SU-DHL-6 (cell line): ENCODE data around the gene MTFMT.

ENCODE experiments used
- H2AFZ ChIP-seq: fragments of 200-600 bp; sonication (generic); 2 replicates; pipeline ENCODE4 v1.6.1; 2014; ENCODE audit warnings: low read depth, mild to moderate bottlenecking, moderate library complexity, mixed read lengths, antibody characterized with exemption, low read length; ENCODE audit not compliant: severe bottlenecking
- H3F3A ChIP-seq: fragments of 200-600 bp; shearing (Covaris generic); 2 replicates; pipeline ENCODE4 v1.6.0; 2016; ENCODE audit warnings: antibody characterized with exemption, mild to moderate bottlenecking; ENCODE audit not compliant: insufficient read depth
- H3K27ac ChIP-seq: fragments of 200-600 bp; sonication (generic); 2 replicates; pipeline ENCODE4 v1.5.1; 2016; ENCODE audit warnings: low read depth, mild to moderate bottlenecking, low read length, moderate library complexity, mixed read lengths
- H3K27me3 ChIP-seq: fragments of 200-600 bp; sonication (generic), shearing (Covaris generic); 2 replicates; pipeline ENCODE4 v1.6.0; 2014; ENCODE audit warnings: mild to moderate bottlenecking, low read length
- H3K36me3 ChIP-seq: fragments of 200-600 bp; sonication (generic); 2 replicates; pipeline ENCODE4 v1.6.1; 2014; ENCODE audit warnings: mild to moderate bottlenecking, low read length, mixed read lengths
- H3K4me2 ChIP-seq: fragments of 300-600, 200-600 bp; shearing (Covaris generic), sonication (generic); 2 replicates; pipeline ENCODE4 v1.6.0; 2014; ENCODE audit warnings: low read length, low read depth, mild to moderate bottlenecking; ENCODE audit not compliant: poor library complexity, severe bottlenecking
- H3K4me3 ChIP-seq: fragments of 200-600 bp; sonication (generic); 2 replicates; pipeline ENCODE4 v1.5.1; 2014; ENCODE audit warnings: antibody characterized with exemption, low read length, mild to moderate bottlenecking, mixed read lengths; ENCODE audit not compliant: insufficient read depth, poor library complexity, severe bottlenecking
- H3K79me2 ChIP-seq: fragments of 200-600 bp; sonication (generic); 2 replicates; pipeline ENCODE4 v1.6.1; 2014; ENCODE audit warnings: mild to moderate bottlenecking, low read length, moderate library complexity; ENCODE audit not compliant: insufficient read depth
- H3K9ac ChIP-seq: fragments of 200-600 bp; sonication (generic); 2 replicates; pipeline ENCODE4 v1.7.0; 2014; ENCODE audit warnings: mild to moderate bottlenecking, low read length
- H3K9me2 ChIP-seq: fragments of 200-600 bp; sonication (generic); replicated peaks from 2 replicates; pipeline ENCODE4 v1.6.1; 2014; ENCODE audit warnings: low read length; ENCODE audit not compliant: insufficient read depth
- H3K9me3 ChIP-seq: fragments of 200-600 bp; sonication (generic); 2 replicates; pipeline ENCODE4 v1.6.1; 2014; ENCODE audit warnings: low read length, mixed read lengths; ENCODE audit not compliant: insufficient read depth
- H4K20me1 ChIP-seq: fragments of 200-600 bp; sonication (generic); 2 replicates; pipeline ENCODE4 v1.6.1; 2014; ENCODE audit warnings: low read depth, mild to moderate bottlenecking, antibody characterized with exemption, low read length, moderate library complexity, mixed read lengths
- EZH2phosphoT487 ChIP-seq: fragments of 200-600 bp; sonication (generic), shearing (Covaris generic); conservative IDR thresholded peaks from 2 replicates; pipeline ENCODE4 v1.6.1; 2018; ENCODE audit warnings: mild to moderate bottlenecking, antibody characterized with exemption, low read length, moderate library complexity, mixed read lengths
- TF ChIP-seq, protein P1 (sequence below): fragments of 200-600 bp; sonication (generic); IDR thresholded peaks from one replicate; pipeline ENCODE4 v1.5.1; 2017; ENCODE audit warnings: antibody characterized with exemption, mild to moderate bottlenecking, low read length, moderate library complexity; ENCODE audit not compliant: insufficient read depth, poor library complexity, severe bottlenecking

The MTFMT gene

DNA sequence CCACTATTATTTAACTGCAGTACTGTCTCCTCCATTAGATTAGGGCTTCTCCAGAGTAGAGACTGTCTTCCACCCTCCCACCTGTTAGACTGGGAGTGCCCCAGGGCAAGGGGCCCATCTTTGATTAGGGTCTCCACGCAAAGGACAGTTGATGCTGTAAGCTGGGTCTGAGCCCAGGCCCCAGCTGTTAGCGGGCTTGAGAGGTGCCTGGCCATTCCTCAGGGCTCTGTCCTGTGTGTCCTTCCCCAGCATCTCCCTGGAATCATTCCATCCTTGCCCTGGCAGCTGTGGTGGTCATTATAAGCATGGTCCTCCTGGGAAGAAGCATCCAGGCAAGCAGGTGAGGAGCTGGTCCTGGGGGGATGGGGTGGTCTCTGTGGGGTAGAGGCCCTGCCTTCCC lies 21.8 kb upstream of the MTFMT start:
- H4K20me1 ChIP-seq: no peaks in the 10 kb centered on the region
- no peak overlapping the region for H3K27ac ChIP-seq
- H3K9me3 ChIP-seq: no peaks in the 10 kb centered on the region
- no peak overlapping the region for H3K4me3 ChIP-seq
- H3F3A ChIP-seq: no peaks in the 10 kb centered on the region
- H3K79me2 ChIP-seq: no peaks in the 10 kb centered on the region
- H3K9me2 ChIP-seq: no peaks in the 10 kb centered on the region
- H3K27me3 ChIP-seq: no peaks in the 10 kb centered on the region
- no peaks in the 10 kb centered on the region for H3K36me3 ChIP-seq
- H3K9ac ChIP-seq: no peak overlapping the region
- no peak overlapping the region for H3K4me2 ChIP-seq
- no peak overlapping the region for H2AFZ ChIP-seq
- no peak for TF ChIP-seq EZH2phosphoT487
- TF ChIP-seq, protein P1, sequence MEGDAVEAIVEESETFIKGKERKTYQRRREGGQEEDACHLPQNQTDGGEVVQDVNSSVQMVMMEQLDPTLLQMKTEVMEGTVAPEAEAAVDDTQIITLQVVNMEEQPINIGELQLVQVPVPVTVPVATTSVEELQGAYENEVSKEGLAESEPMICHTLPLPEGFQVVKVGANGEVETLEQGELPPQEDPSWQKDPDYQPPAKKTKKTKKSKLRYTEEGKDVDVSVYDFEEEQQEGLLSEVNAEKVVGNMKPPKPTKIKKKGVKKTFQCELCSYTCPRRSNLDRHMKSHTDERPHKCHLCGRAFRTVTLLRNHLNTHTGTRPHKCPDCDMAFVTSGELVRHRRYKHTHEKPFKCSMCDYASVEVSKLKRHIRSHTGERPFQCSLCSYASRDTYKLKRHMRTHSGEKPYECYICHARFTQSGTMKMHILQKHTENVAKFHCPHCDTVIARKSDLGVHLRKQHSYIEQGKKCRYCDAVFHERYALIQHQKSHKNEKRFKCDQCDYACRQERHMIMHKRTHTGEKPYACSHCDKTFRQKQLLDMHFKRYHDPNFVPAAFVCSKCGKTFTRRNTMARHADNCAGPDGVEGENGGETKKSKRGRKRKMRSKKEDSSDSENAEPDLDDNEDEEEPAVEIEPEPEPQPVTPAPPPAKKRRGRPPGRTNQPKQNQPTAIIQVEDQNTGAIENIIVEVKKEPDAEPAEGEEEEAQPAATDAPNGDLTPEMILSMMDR: no peak

DNA sequence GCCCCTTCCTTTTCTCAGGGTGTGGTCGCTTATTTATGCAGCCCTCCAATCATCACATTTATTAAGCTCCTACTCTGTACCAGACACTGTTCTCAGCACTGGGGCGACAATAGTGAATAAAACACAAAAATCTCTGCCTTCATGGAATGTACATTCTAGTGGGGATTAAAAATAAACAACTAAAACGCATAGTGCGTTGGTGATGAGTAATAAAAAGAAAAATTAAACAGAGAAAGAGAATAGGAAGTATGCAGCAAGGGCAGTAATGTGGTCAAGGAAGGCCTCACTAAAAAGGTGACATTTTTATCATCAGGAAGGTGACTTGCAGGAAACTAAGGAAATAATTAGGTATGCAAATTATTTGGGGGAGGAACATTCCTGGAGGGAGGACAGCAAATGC lies 20.8 kb upstream of the MTFMT start:
- H3K79me2 ChIP-seq: no peaks in the 10 kb centered on the region
- TF ChIP-seq EZH2phosphoT487: no peak
- TF ChIP-seq, protein P1: no peak
- H3K9me2 ChIP-seq: no peaks in the 10 kb centered on the region
- no peaks in the 10 kb centered on the region for H3K9me3 ChIP-seq
- no peak overlapping the region for H2AFZ ChIP-seq
- H3K9ac ChIP-seq: no peak overlapping the region
- H3F3A ChIP-seq: no peaks in the 10 kb centered on the region
- no peaks in the 10 kb centered on the region for H4K20me1 ChIP-seq
- H3K27me3 ChIP-seq: no peaks in the 10 kb centered on the region
- H3K4me3 ChIP-seq: no peak overlapping the region
- no peak overlapping the region for H3K27ac ChIP-seq
- H3K4me2 ChIP-seq: no peak overlapping the region
- no peaks in the 10 kb centered on the region for H3K36me3 ChIP-seq

DNA sequence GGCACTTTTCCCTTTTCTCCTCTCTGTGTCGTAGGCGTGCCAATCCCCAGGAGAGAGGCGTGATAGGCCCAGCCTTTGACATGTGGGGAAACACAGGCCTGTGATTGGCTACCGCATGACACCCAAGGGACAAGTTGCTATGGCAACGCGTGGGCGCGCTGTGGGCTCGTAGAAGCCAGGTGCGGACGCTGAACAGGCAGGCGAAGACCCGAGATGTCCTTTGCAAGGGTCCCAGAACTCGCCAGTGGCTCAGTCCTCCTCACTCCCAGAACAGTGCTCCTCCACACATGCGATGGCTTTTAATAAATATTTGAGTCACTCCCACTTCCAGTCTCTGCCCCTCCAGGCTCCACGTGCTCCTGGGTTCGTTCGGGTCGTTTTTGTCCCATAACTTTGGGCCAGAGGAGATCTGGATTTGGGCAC lies 20.0 kb upstream of the MTFMT start:
- H2AFZ ChIP-seq: no peak overlapping the region
- no peaks in the 10 kb centered on the region for H3K9me2 ChIP-seq
- H4K20me1 ChIP-seq: no peaks in the 10 kb centered on the region
- no peak overlapping the region for H3K9ac ChIP-seq
- TF ChIP-seq, protein P1: no peak
- no peak for TF ChIP-seq EZH2phosphoT487
- no peaks in the 10 kb centered on the region for H3F3A ChIP-seq
- no peak overlapping the region for H3K27ac ChIP-seq
- no peak overlapping the region for H3K4me3 ChIP-seq
- H3K36me3 ChIP-seq: no peaks in the 10 kb centered on the region
- H3K27me3 ChIP-seq: no peaks in the 10 kb centered on the region
- H3K4me2 ChIP-seq: peak overlapping the region; percentile 56
- no peaks in the 10 kb centered on the region for H3K79me2 ChIP-seq
- H3K9me3 ChIP-seq: no peaks in the 10 kb centered on the region
